ENCODE data around the gene PRUNE1.

The PRUNE1 gene

GRCh38 chr1:151054971-151055547 is 46.8 kb downstream of the PRUNE1 start:
- peaks cover 43% of the 10 kb centered on the region for H3K36me3 ChIP-seq (ENCODE audit: insufficient read depth, low read length)
- no peak for DNase-seq (ENCODE audit: low read depth, low spot score)
- H3K4me3 ChIP-seq: no peak overlapping the region
- no peak overlapping the region for H3K9ac ChIP-seq (ENCODE audit: insufficient read length)
- no peaks in the 10 kb centered on the region for H3K9me3 ChIP-seq (ENCODE audit: low read depth, low read length)
- TF ChIP-seq POLR2AphosphoS5 (IDR thresholded peaks at IDR 0.05; ENCODE audit: borderline replicate concordance, low read depth, low read length) (no peak), FOXP2 (optimal IDR thresholded peaks at IDR 0.05; ENCODE audit: control extremely low read depth, extremely low read length, insufficient read depth) (no peak), EZH2 (IDR thresholded peaks at IDR 0.05) (no peak)
- H3K27ac ChIP-seq: no peak overlapping the region

- H3K4me3 ChIP-seq: no peak overlapping the region
- no peak overlapping the region for H3K27ac ChIP-seq
- H3K9ac ChIP-seq (ENCODE audit: insufficient read length): no peak overlapping the region
Measured at GRCh38 chr1:151055581-151055980, 47.3 kb downstream of the PRUNE1 start.

DNA sequence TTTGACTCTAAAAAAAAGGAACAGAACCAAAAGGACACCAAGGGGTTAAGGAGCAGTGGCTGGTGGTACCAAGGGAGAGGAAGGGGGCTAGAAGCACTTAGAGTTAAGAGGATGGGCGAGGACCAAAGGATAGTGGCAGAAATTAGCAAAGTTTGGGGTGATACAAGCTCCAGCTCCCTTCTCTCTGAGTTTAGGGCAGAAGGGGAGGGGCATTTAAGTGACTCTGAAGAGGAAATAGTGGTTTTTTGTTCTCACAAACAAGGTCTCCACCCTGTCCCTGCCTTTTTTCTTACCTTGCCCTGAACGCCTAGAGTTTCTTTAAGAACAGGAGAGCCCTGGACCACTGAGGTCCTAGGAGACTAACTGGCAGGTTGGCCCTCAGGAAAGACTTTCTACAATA is 47.9 kb downstream of the PRUNE1 start:
- no peak for DNase-seq (ENCODE audit: low read depth, low spot score)
- H3K9me3 ChIP-seq (ENCODE audit: low read depth, low read length): no peaks in the 10 kb centered on the region
- TF ChIP-seq POLR2AphosphoS5 (IDR thresholded peaks at IDR 0.05; ENCODE audit: borderline replicate concordance, low read depth, low read length): no peak
- no peak for TF ChIP-seq FOXP2 (optimal IDR thresholded peaks at IDR 0.05; ENCODE audit: control extremely low read depth, extremely low read length, insufficient read depth)
- TF ChIP-seq EZH2 (IDR thresholded peaks at IDR 0.05): no peak
- peaks cover 43% of the 10 kb centered on the region for H3K36me3 ChIP-seq (ENCODE audit: insufficient read depth, low read length)
- no peak overlapping the region for H3K9ac ChIP-seq (ENCODE audit: insufficient read length)
- no peak overlapping the region for H3K4me3 ChIP-seq
- H3K27ac ChIP-seq: no peak overlapping the region

More at GRCh38 chr1:151055581-151055980, 47.3 kb downstream of the PRUNE1 start:
- Histone ChIP-seq H3K9me3 (ENCODE audit: low read depth, low read length) (no peaks in the 10 kb centered on the region), H3K36me3 (ENCODE audit: insufficient read depth, low read length) (peaks cover 43% of the 10 kb centered on the region)
- no peak for DNase-seq (ENCODE audit: low read depth, low spot score)
- no peak for TF ChIP-seq EZH2 (IDR thresholded peaks at IDR 0.05)
- TF ChIP-seq FOXP2 (optimal IDR thresholded peaks at IDR 0.05; ENCODE audit: control extremely low read depth, extremely low read length, insufficient read depth): no peak
- TF ChIP-seq POLR2AphosphoS5 (IDR thresholded peaks at IDR 0.05; ENCODE audit: borderline replicate concordance, low read depth, low read length): no peak

DNA sequence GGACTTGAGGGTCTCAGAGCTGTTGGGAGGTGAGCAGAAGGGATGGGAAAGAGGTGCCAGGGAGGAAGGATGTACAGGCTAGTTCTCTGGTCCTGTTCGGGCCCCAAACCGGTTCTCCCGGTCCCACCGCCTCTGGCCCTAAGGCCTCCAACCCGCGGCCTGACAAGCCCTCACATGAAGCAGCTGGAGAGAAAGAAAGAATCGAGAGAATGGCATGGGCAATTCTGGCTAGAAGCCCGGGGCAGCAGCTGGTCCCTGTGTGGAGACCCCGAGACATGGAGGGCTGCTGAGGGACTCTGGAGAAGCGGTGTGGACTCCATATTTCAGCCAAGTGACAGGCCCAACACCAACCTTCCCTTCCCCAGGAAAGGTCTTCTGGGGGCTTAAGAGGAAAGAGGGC is 50.4 kb downstream of the PRUNE1 start:
- TF ChIP-seq EZH2 (IDR thresholded peaks at IDR 0.05) (no peak), FOXP2 (optimal IDR thresholded peaks at IDR 0.05; ENCODE audit: control extremely low read depth, extremely low read length, insufficient read depth) (no peak)

DNA sequence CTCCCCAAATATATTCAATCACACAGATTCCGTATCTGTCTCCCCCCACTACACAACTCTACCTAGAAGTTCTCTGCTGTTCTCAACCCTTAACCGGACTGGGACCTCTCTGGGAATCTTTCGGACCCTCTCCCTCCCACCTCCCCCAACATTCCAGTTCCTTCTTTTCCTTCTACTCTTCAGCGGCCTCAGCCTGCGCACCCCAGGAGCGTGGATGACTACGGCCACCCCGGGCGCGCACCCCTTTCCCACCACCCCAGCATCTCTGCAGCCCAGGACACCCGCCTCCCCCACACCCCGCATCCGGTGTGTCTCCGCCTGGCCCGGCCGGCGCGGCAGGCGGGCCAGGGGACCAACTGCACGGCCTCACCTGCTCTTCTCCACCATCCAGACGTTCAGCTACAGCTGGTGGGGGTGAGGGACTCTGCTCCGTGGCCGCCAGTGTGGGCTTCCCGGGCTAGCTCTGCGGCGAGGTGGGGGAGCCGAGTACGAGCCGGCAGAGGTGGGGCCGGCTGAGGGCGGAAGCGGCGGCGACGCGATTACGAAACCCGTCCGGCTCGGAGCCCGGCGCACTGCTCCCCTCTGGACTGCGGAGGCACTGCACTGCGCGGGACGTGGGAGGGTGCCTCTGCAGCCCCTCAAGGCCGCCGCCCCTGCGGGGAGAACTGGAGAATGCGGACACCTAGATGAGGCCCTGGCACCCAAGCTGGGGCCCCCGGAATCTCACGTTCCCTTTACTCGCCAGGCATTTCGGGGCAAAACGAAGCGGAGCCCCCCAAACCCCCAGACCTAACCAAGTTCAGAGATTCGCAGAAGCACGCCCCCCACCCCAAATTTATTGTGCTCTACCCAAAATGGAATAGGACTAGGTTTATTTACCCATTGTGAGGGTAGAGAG is 51.1 kb downstream of the PRUNE1 start, which contains the start of gene CDC42SE1:
Gene CDC42SE1 (minus strand): TSS at position 514 of the 898 bp plus-strand sequence. CDS start 3,892 bp downstream, outside the sequence.
- Histone ChIP-seq H3K9me3 (ENCODE audit: low read depth, low read length) (no peaks in the 10 kb centered on the region), H3K27ac (peak within 1 kb of the TSS; percentile 77), H3K4me3 (peak within 1 kb of the TSS; percentile 97), H3K9ac (ENCODE audit: insufficient read length) (peak within 1 kb of the TSS; percentile 89), H3K36me3 (ENCODE audit: insufficient read depth, low read length) (peaks cover 35% of the 10 kb centered on the region)
- no peak for DNase-seq (ENCODE audit: low read depth, low spot score)
- TF ChIP-seq POLR2AphosphoS5 (IDR thresholded peaks at IDR 0.05; ENCODE audit: borderline replicate concordance, low read depth, low read length): peak; percentile 91
- no peak for TF ChIP-seq EZH2 (IDR thresholded peaks at IDR 0.05)

More for the DNA sequence above, 50.4 kb downstream of the PRUNE1 start:
- no peaks in the 10 kb centered on the region for H3K9me3 ChIP-seq (ENCODE audit: low read depth, low read length)
- DNase-seq (ENCODE audit: low read depth, low spot score): no peak
- peak overlapping the region; percentile 97 for H3K4me3 ChIP-seq
- peak overlapping the region; percentile 89 for H3K9ac ChIP-seq (ENCODE audit: insufficient read length)
- 0 out of 2 replicates have a peak overlapping the region, but pooled peaks have one; percentile 21 for H3K27ac ChIP-seq
- peaks cover 41% of the 10 kb centered on the region for H3K36me3 ChIP-seq (ENCODE audit: insufficient read depth, low read length)

DNA sequence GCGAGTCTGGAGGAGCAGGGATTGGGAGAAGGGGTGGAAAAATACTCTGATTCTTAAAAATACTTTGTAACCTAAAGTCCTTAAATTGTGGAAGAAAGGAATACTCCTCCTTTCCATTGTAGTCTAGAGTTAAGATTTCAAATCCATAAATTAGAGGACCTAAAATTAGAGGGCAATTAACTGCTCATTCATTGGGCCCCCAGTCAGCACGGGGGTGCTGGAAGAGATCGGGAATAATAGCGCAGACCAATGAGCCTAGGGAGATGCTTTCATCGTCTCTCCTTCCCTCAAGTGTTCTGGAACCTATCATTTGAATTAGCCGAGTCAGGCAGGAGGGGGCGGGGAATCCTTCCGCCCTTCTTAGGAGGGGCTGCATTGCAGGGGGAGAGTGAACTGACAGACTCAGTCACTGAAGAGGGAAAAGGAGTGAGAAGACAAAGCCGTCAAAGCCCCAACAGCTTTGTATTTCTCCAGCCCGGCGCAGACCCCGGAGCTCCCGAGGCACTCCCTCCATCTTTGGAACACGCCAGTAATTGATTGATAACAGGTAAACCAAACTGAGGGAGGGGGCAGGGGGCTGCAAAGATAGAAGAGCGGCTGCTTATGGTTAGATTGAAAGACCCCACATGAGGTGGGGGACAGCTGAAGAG is 51.9 kb downstream of the PRUNE1 start, which contains the start of gene MLLT11:
Gene MLLT11 (plus strand): TSS at position 391 of the 650 bp plus-strand sequence. CDS start 6,828 bp downstream, outside the sequence.
- DNase-seq (ENCODE audit: low read depth, low spot score): no peak
- TF ChIP-seq POLR2AphosphoS5 (IDR thresholded peaks at IDR 0.05; ENCODE audit: borderline replicate concordance, low read depth, low read length) (peak; percentile 79), EZH2 (IDR thresholded peaks at IDR 0.05) (no peak)
- Histone ChIP-seq H3K9me3 (ENCODE audit: low read depth, low read length) (no peaks in the 10 kb centered on the region), H3K27ac (peak within 1 kb of the TSS; percentile 77), H3K36me3 (ENCODE audit: insufficient read depth, low read length) (peaks cover 30% of the 10 kb centered on the region), H3K9ac (ENCODE audit: insufficient read length) (peak within 1 kb of the TSS; percentile 89), H3K4me3 (peak within 1 kb of the TSS; percentile 97)

- Histone ChIP-seq H3K27ac (peak overlapping the region; percentile 77; the same call in 1 of the 2 replicates), H3K36me3 (ENCODE audit: insufficient read depth, low read length) (peaks cover 26% of the 10 kb centered on the region), H3K4me3 (peak overlapping the region; percentile 97), H3K9ac (ENCODE audit: insufficient read length) (peak overlapping the region; percentile 89), H3K9me3 (ENCODE audit: low read depth, low read length) (no peaks in the 10 kb centered on the region)
- no peak for DNase-seq (ENCODE audit: low read depth, low spot score)
- TF ChIP-seq FOXP2 (optimal IDR thresholded peaks at IDR 0.05; ENCODE audit: control extremely low read depth, extremely low read length, insufficient read depth) (no peak), EZH2 (IDR thresholded peaks at IDR 0.05) (no peak), POLR2AphosphoS5 (IDR thresholded peaks at IDR 0.05; ENCODE audit: borderline replicate concordance, low read depth, low read length) (no peak)
Measured at GRCh38 chr1:151060657-151061421, 52.6 kb downstream of the PRUNE1 start.
